Mesenchymal stem cell (in vitro differentiated cells and primary cell): ENCODE results near the gene DSCAML1.

Experiments
- DNase-seq: peaks from one replicate; pipeline ENCODE4 v3.0.0-alpha.2; 2013
- H2AFZ ChIP-seq: one replicate; pipeline ENCODE4 v1.6.1; 2013; ENCODE audit warnings: low read depth, mild to moderate bottlenecking, control low read depth, inconsistent platforms, low read length, moderate library complexity
- H2AK5ac ChIP-seq: 2 replicates; pipeline ENCODE4 v1.6.1; 2013; ENCODE audit warnings: low read length, moderate library complexity, mild to moderate bottlenecking, inconsistent platforms; ENCODE audit not compliant: severe bottlenecking
- H2BK120ac ChIP-seq: one replicate; pipeline ENCODE4 v1.6.1; 2013; ENCODE audit warnings: low read depth, mild to moderate bottlenecking, inconsistent platforms, low read length, moderate library complexity
- H2BK12ac ChIP-seq, 2 experiments: one replicate each; pipeline ENCODE4 v1.6.1; 2013; ENCODE audit warnings: inconsistent platforms in 2 of 2, low read length in 2 of 2, mild to moderate bottlenecking in 2 of 2, moderate library complexity in 2 of 2, control low read depth in 1 of 2
- H2BK15ac ChIP-seq: one replicate; pipeline ENCODE4 v1.6.1; 2013; ENCODE audit warnings: mild to moderate bottlenecking, low read depth, inconsistent platforms; ENCODE audit not compliant: poor library complexity, severe bottlenecking
- H2BK5ac ChIP-seq: 2 replicates; pipeline ENCODE4 v1.6.1; 2013; ENCODE audit warnings: low read depth, mild to moderate bottlenecking, low read length, control low read depth, inconsistent platforms; ENCODE audit not compliant: poor library complexity, severe bottlenecking
- H3K14ac ChIP-seq, 2 experiments: one replicate each; pipeline ENCODE4 v1.6.1; 2013; ENCODE audit warnings: inconsistent platforms in 2 of 2, low read length in 2 of 2, control low read depth in 1 of 2, mild to moderate bottlenecking in 1 of 2, moderate library complexity in 1 of 2
- H3K18ac ChIP-seq, 2 experiments: one replicate each; pipeline ENCODE4 v1.6.1; 2013; ENCODE audit warnings: inconsistent platforms in 2 of 2, low read length in 2 of 2, control low read depth in 1 of 2, low read depth in 1 of 2, mild to moderate bottlenecking in 1 of 2
- H3K23ac ChIP-seq, 2 experiments: one replicate each; pipeline ENCODE4 v1.6.1; 2013; ENCODE audit warnings: inconsistent platforms in 2 of 2, low read length in 2 of 2, mild to moderate bottlenecking in 2 of 2, moderate library complexity in 2 of 2, control low read depth in 1 of 2
- H3K27ac ChIP-seq: 2 replicates; pipeline ENCODE4 v1.5.1; 2013; ENCODE audit warnings: mild to moderate bottlenecking, moderate library complexity, low read length, control low read depth, inconsistent platforms; ENCODE audit not compliant: poor library complexity, severe bottlenecking
- H3K27me3 ChIP-seq, 2 experiments: 2 replicates each; pipeline versions ENCODE4 v1.6.1 to v1.7.0; 2013; ENCODE audit warnings: low read length in 2 of 2, mild to moderate bottlenecking in 2 of 2, moderate library complexity in 2 of 2, control low read depth in 1 of 2, inconsistent platforms in 1 of 2; ENCODE audit not compliant: control insufficient read depth in 1 of 2, insufficient read depth in 1 of 2
- H3K36me3 ChIP-seq, 2 experiments: 2 replicates each; pipeline versions ENCODE4 v1.6.1 to v1.7.0; 2013; ENCODE audit warnings: low read length in 2 of 2, control low read depth in 1 of 2, inconsistent platforms in 1 of 2, low read depth in 1 of 2, mild to moderate bottlenecking in 1 of 2; ENCODE audit not compliant: insufficient read depth in 2 of 2, control insufficient read depth in 1 of 2
- H3K4ac ChIP-seq, 2 experiments: one replicate each; pipeline ENCODE4 v1.6.1; 2013; ENCODE audit warnings: inconsistent platforms in 2 of 2, low read length in 2 of 2, mild to moderate bottlenecking in 2 of 2, moderate library complexity in 2 of 2, control low read depth in 1 of 2, low read depth in 1 of 2
- H3K4me1 ChIP-seq: 2 replicates; pipeline ENCODE4 v1.6.1; 2013; ENCODE audit warnings: low read depth, low read length, control low read depth; ENCODE audit not compliant: control insufficient read depth, insufficient read depth
- H3K4me2 ChIP-seq: 2 replicates; pipeline ENCODE4 v1.6.1; 2013; ENCODE audit warnings: low read length, mild to moderate bottlenecking, inconsistent platforms; ENCODE audit not compliant: poor library complexity, severe bottlenecking
- H3K4me3 ChIP-seq, 2 experiments: 2 replicates each; pipeline versions ENCODE4 v1.5.1 to v1.7.0; 2013; ENCODE audit warnings: low read length in 2 of 2, mild to moderate bottlenecking in 2 of 2, control low read depth in 1 of 2, low read depth in 1 of 2; ENCODE audit not compliant: insufficient read depth in 1 of 2
- H3K79me1 ChIP-seq: replicated peaks from 2 replicates; pipeline ENCODE4 v1.6.1; 2013; ENCODE audit warnings: mild to moderate bottlenecking, control low read depth, low read length, inconsistent platforms; ENCODE audit not compliant: poor library complexity, severe bottlenecking
- H3K9ac ChIP-seq: 2 replicates; pipeline ENCODE4 v1.7.0; 2013; ENCODE audit warnings: mild to moderate bottlenecking, low read length, moderate library complexity
- H3K9me3 ChIP-seq: 2 replicates; pipeline ENCODE4 v1.7.0; 2013; ENCODE audit warnings: mild to moderate bottlenecking, low read length; ENCODE audit not compliant: control insufficient read depth
- H4K8ac ChIP-seq: one replicate; pipeline ENCODE4 v1.6.1; 2013; ENCODE audit warnings: inconsistent platforms, mild to moderate bottlenecking, low read length, moderate library complexity
- H4K91ac ChIP-seq: one replicate; pipeline ENCODE4 v1.6.1; 2013; ENCODE audit warnings: mild to moderate bottlenecking, low read length, inconsistent platforms
- WGBS: methylation state at CpG from one replicate; pipeline ENCODE4 v1.1.7; 2013; ENCODE audit warnings: mixed read lengths; 5-methylcytosine and 5-hydroxymethylcytosine counted together

Gene DSCAML1

GRCh38 chr11:117835576-117835975 is 38.6 kb upstream of the DSCAML1 start:
- Histone ChIP-seq H3K27ac (no peak overlapping the region), H4K8ac (no peak overlapping the region), H3K9me3 (no peaks in the 10 kb centered on the region), H4K91ac (no peak overlapping the region), H2BK12ac (no peak overlapping the region), H2BK120ac (no peak overlapping the region), H3K18ac (no peak overlapping the region), H3K23ac (no peak overlapping the region), H2AK5ac (no peak overlapping the region), H3K4ac (no peak overlapping the region), H3K4me3 (no peak overlapping the region), H2BK5ac (no peak overlapping the region), H3K4me2 (no peak overlapping the region), H2AFZ (no peak overlapping the region), H3K4me1 (peaks cover 28% of the 10 kb centered on the region), H3K9ac (no peak overlapping the region), H3K79me1 (peaks cover 4% of the 10 kb centered on the region), H2BK15ac (no peak overlapping the region), H3K27me3 (peaks cover 0 to 93% of the 10 kb centered on the region in 2 experiments), H3K36me3 (peaks cover 0 to 38% of the 10 kb centered on the region in 2 experiments), H3K14ac (no peak overlapping the region)
- WGBS, result 98% methylated on average over 6 of the region's 8 CpGs
- DNase-seq, result no peak

DNA sequence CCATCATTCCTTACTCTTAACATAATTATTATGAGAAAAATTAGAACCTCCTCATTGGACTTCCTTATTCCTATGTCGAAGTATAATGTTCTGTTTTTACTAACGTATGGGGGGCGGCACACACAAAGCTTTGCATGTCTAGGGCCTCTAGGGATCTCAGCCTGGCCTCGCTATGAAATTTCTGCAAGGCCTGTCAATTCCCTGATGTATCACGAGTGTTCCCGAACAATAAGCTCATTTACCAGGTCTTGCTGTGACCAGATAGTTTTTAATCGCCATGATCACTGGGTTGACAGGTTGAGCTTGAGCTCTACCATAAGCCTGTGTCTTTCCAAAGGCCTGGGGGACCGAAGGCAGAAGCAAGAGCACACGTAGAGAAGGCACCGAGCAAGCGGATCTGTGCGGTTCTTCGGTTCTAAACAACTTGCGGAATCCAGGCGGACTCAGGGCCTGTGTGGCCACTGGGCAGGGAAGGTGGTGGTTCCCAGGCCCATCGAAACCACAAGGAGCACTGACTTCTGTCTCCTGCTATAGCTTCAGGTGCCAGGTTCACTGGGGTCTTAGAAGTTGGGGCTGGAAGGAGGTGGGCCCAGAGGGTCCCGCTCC is 37.9 kb upstream of the DSCAML1 start:
- H3K14ac ChIP-seq, result no peak overlapping the region
- no peak overlapping the region for H4K8ac ChIP-seq
- no peak overlapping the region for H3K9ac ChIP-seq
- H3K36me3 ChIP-seq, result peaks cover 0 to 31% of the 10 kb centered on the region in 2 experiments
- H3K27ac ChIP-seq, result no peak overlapping the region
- H3K4me3 ChIP-seq, result no peak overlapping the region
- H2AK5ac ChIP-seq, result no peak overlapping the region
- WGBS, result 97% methylated on average over 17 of the region's 17 CpGs
- peaks cover 0 to 91% of the 10 kb centered on the region in 2 experiments for H3K27me3 ChIP-seq
- no peak overlapping the region for H2BK12ac ChIP-seq
- H3K4me2 ChIP-seq, result no peak overlapping the region
- H2BK15ac ChIP-seq, result no peak overlapping the region
- H2BK5ac ChIP-seq, result no peak overlapping the region
- peaks cover 4% of the 10 kb centered on the region for H3K79me1 ChIP-seq
- H3K4me1 ChIP-seq, result peaks cover 33% of the 10 kb centered on the region
- H3K23ac ChIP-seq, result no peak overlapping the region
- no peaks in the 10 kb centered on the region for H3K9me3 ChIP-seq
- H2BK120ac ChIP-seq, result no peak overlapping the region
- no peak overlapping the region for H2AFZ ChIP-seq
- no peak overlapping the region for H3K4ac ChIP-seq
- no peak overlapping the region for H3K18ac ChIP-seq
- H4K91ac ChIP-seq, result no peak overlapping the region
- no peak for DNase-seq

- no peak overlapping the region for H2BK12ac ChIP-seq
- no peak overlapping the region for H2BK15ac ChIP-seq
- no peak overlapping the region for H3K4me2 ChIP-seq
- H2BK120ac ChIP-seq, result no peak overlapping the region
- no peak overlapping the region for H4K8ac ChIP-seq
- H3K4me3 ChIP-seq, result no peak overlapping the region
- 92% methylated on average over 3 of the region's 6 CpGs for WGBS
- peaks cover 35% of the 10 kb centered on the region for H3K4me1 ChIP-seq
- no peak overlapping the region for H3K4ac ChIP-seq
- peaks cover 0 to 85% of the 10 kb centered on the region in 2 experiments for H3K27me3 ChIP-seq
- no peak overlapping the region for H2BK5ac ChIP-seq
- no peak for DNase-seq
- no peak overlapping the region for H3K9ac ChIP-seq
- H2AK5ac ChIP-seq, result peak overlapping the region; percentile 33
- H3K36me3 ChIP-seq, result peaks cover 0 to 25% of the 10 kb centered on the region in 2 experiments
- H3K18ac ChIP-seq, result no peak overlapping the region
- no peak overlapping the region for H3K14ac ChIP-seq
- H4K91ac ChIP-seq, result no peak overlapping the region
- H3K27ac ChIP-seq, result no peak overlapping the region
- no peak overlapping the region for H2AFZ ChIP-seq
- no peak overlapping the region for H3K23ac ChIP-seq
- peaks cover 4% of the 10 kb centered on the region for H3K79me1 ChIP-seq
- no peaks in the 10 kb centered on the region for H3K9me3 ChIP-seq
Observed at GRCh38 chr11:117834068-117834810, 37.2 kb upstream of the DSCAML1 start.

DNA sequence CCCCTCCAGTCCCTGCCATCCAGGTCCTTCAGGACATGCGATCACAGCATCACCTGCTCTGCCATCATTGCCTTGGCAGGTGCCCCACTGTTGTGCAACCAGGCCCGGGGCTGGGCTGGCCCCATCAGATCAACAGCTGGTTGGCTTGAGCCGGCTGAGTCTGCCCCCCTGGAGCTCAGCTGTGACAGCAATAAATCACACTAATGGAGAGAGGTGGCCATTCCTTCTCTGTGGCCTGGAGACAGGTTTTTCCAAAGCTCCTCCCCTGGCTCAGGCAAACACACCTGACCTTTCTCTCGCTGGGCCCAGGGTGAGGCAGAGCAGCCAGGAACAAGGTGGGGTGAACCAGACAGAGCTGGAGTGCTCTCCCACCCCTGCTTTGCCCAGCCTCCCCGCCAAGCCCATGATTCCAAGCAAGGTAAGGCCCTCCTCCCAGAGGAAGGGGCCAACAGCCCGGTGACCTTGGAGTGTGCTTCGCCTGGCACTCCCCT is 36.4 kb upstream of the DSCAML1 start:
- Histone ChIP-seq H2BK120ac (no peak overlapping the region), H3K36me3 (peaks cover 0 to 22% of the 10 kb centered on the region in 2 experiments), H2BK12ac (no peak overlapping the region), H3K18ac (no peak overlapping the region), H3K27me3 (peaks cover 0 to 77% of the 10 kb centered on the region in 2 experiments), H3K4ac (no peak overlapping the region), H2AFZ (no peak overlapping the region), H2AK5ac (peak overlapping the region; percentile 85), H3K4me3 (no peak overlapping the region), H3K9ac (no peak overlapping the region), H3K4me2 (no peak overlapping the region), H3K27ac (no peak overlapping the region), H3K23ac (no peak overlapping the region), H3K4me1 (peaks cover 41% of the 10 kb centered on the region), H2BK15ac (no peak overlapping the region), H3K9me3 (no peaks in the 10 kb centered on the region), H3K14ac (no peak overlapping the region), H2BK5ac (no peak overlapping the region), H4K91ac (peak overlapping the region; percentile 11), H3K79me1 (peaks cover 4% of the 10 kb centered on the region), H4K8ac (no peak overlapping the region)
- 73% methylated on average over 7 of the region's 7 CpGs for WGBS
- DNase-seq, result no peak
